AG10803 (cell line): Measurements from ENCODE around the gene COG2.

ENCODE experiments used
- DNase-seq: peaks from one replicate; pipeline ENCODE4 v3.0.0; 2010; ENCODE audit warnings: low read depth
- H3K4me3 ChIP-seq: 2 replicates; pipeline ENCODE4 v1.5.1; 2011; ENCODE audit warnings: mild to moderate bottlenecking, low read length, control low read depth
- TF ChIP-seq, protein P1 (sequence below): conservative IDR thresholded peaks from 2 replicates; pipeline ENCODE4 v1.5.1; 2011; ENCODE audit warnings: mild to moderate bottlenecking, low read length, control low read depth, inconsistent platforms

Gene COG2

DNA sequence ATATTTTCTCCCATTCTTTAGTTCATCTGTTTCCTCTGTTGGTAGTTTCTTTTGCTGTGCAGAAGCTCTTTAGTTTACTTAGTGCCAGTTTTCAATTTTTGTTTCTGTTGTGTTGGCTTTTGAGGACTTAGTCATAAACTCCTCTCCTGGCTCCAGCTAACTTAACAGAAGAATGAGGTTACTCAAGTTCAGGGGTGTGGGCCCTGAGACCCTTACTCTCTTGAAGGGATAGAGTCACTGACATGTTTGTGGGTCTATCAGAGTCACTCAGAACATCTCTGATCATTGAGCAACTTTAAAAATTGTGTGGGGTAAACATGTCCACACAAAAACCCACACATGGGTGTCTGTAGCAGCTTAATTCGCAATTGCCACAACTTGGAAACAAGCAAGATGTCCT is 57.4 kb downstream of the COG2 start:
- TF ChIP-seq, protein P1, sequence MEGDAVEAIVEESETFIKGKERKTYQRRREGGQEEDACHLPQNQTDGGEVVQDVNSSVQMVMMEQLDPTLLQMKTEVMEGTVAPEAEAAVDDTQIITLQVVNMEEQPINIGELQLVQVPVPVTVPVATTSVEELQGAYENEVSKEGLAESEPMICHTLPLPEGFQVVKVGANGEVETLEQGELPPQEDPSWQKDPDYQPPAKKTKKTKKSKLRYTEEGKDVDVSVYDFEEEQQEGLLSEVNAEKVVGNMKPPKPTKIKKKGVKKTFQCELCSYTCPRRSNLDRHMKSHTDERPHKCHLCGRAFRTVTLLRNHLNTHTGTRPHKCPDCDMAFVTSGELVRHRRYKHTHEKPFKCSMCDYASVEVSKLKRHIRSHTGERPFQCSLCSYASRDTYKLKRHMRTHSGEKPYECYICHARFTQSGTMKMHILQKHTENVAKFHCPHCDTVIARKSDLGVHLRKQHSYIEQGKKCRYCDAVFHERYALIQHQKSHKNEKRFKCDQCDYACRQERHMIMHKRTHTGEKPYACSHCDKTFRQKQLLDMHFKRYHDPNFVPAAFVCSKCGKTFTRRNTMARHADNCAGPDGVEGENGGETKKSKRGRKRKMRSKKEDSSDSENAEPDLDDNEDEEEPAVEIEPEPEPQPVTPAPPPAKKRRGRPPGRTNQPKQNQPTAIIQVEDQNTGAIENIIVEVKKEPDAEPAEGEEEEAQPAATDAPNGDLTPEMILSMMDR: no peak

DNA sequence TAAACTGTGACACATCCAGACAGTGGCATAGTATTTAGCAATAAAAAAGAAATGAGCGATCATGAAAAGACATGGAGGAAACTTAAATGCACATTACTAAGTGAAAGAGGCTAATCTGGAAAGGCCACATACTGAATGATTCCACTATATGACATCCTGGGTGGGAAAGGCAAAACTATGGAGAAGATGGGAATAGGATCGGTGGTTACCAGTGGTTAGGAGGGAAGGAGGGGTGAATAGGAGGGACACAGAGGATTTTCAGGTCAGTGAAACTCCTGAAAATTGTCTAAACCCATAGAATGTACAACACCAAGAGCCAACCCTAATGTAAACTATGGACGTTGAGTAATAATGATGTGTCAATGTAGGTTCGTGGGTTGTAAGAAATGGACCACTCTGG is 57.9 kb downstream of the COG2 start:
- TF ChIP-seq, protein P1: no peak
- DNase-seq: no peak
- H3K4me3 ChIP-seq: no peak overlapping the region

More for the DNA sequence above, 57.4 kb downstream of the COG2 start:
- DNase-seq: no peak
- H3K4me3 ChIP-seq: no peak overlapping the region

DNA sequence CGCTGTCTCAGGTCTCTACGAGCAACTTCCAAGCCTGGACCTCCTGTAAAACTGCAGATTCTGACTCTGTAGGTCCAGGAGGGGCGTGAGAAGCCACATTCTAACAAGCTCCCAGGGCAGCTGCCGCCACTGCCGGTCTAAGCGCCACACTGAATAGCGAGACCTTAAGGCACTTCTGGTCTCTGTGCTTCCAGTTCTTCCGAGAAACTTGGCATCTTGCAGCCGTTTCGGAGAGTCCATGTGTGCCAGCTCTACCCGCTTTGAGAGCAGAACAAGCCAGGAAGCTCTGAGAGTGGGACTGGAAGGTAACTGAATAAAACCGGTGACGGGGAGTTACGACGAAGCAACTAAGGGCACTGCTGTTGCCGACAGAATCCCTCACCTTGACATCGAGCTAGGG is 59.2 kb downstream of the COG2 start:
- no peak overlapping the region for H3K4me3 ChIP-seq
- TF ChIP-seq, protein P1: no peak
- no peak for DNase-seq

DNA sequence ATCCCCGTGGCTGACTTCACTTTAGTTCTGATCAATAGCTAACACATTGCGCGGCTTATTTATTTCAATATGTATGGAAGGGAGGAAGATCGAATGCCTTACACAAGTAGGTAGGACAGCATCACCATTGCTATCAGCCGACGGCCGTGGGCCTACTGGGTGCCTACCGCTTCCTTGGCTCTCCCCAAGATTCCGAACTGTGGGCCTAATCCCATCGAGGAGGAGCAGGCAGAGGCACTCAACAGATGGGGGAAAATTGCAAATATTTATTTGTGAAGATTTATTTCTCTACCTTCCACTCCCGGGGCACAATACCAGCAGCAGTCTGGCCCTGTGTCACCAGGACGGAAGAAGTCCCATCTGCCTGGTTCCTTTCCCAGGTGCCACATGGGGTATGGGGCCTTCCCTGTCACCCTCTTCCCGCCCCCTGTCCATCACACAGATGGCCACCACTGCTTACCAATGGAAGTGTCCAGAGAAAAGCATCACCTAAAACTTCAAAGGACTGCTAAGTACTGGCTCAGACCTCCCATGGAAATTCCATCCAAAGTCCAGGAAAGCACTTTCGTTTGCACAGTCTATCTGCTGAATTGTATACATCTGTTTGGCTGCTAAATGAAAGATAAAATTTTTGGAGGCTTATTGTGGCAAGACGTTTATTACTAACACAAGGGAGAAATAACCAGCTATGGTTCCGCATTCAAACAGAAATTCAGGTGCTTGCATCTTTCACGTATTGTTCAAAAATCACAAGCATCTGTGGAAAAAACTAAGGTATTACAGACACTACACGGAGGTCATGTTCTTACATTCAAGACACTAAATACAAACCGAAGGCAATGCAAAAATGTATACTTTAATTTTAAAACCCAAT is 59.9 kb downstream of the COG2 start:
- TF ChIP-seq, protein P1: no peak
- DNase-seq: no peak
- H3K4me3 ChIP-seq: no peak overlapping the region

DNA sequence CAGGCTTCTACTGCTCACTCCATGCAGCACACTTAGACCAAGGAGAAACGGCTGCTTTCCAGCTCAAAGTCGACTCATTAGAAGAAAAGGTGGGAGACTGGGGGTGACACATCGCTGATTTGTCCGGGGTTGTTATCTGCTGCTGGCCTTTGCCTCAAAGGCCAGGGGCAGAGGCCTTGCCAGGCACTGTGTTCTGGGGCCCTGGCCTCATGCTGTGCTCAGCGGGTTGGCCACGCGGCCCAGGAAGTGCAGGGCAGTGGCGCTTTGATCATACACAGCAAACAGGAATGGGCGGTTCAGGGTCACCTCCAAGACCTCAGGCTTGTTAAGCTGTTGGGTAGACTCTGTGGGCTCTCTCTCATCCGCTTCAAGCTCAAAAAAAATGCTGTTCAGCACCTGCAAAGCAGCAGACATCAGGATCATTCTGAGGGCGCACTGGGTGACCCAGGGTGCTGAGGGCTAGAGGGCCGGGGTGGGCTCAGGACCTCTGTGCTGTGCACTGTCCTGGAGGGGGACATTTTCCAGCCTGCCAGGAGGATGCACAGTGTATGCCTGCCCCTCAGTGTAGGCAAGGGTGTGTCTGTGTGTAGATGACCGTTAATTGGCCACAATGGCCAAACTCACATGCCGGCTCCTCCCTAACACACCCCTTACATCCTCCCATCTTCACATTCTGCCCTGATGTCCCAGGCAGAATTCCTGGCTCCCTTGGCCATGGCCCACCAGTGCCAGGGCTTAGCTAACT is 60.8 kb downstream of the COG2 start:
- no peak for DNase-seq
- TF ChIP-seq, protein P1: no peak
- no peak overlapping the region for H3K4me3 ChIP-seq

DNA sequence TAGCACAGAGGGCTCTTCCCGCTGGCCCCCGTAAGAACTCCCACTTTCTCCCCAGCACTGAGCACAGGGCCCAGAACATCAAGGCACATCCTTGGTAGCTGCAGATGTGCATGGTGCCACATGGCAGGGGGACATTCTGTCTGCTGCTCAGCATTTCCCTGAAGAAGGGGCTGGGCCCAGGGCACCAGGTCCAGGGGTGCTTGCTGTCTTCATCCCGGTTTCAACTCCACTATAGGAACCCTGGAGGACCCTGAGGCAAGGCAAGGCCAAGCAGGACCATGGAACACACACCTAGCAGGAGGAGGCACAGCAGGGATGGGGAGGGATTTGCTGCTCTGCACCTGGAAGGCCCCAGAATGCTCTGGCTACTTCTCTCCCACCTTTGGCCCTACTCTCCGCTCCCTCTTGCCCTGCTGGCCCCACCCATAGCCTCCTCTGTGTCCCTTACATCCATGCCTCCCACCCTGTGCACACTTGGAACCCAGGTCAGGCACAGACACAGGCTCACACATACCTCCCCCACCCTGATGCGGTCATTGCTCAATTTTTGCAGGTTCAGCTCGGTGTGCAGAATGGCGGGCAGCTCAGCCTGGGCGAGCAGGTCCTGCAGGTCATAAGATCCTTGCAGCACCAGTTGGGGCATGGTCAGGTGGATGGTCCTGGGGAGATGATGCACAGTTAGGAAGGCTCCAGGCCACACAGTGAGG is 61.6 kb downstream of the COG2 start:
- no peak for DNase-seq
- TF ChIP-seq, protein P1: no peak
- no peak overlapping the region for H3K4me3 ChIP-seq
